OCI-LY3 (cell line): ENCODE results near the gene TIMM17A.

Source experiments
- H2AFZ ChIP-seq: fragments of 200-600, 300-600 bp; shearing (Covaris generic); 2 replicates; pipeline ENCODE4 v1.6.0; 2014; ENCODE audit warnings: antibody characterized with exemption, low read depth, low read length
- H3K27ac ChIP-seq: fragments of 200-600, 300-600 bp; sonication (generic); 2 replicates; pipeline ENCODE4 v1.5.1; 2014; ENCODE audit warnings: mild to moderate bottlenecking, low read length, moderate library complexity, mixed read lengths
- H3K27me3 ChIP-seq: fragments of 200-600, 300-600 bp; sonication (generic); 2 replicates; pipeline ENCODE4 v1.6.1; 2014; ENCODE audit warnings: low read depth, low read length, mixed read lengths
- H3K36me3 ChIP-seq: fragments of 200-600, 300-600 bp; sonication (generic); replicated peaks from 2 replicates; pipeline ENCODE3; 2014; ENCODE audit warnings: low read depth, low read length, mixed read lengths
- H3K4me1 ChIP-seq: fragments of 300-600, 200-600 bp; sonication (generic); 2 replicates; pipeline ENCODE4 v1.6.1; 2014; ENCODE audit warnings: low read length, mixed read lengths
- H3K4me2 ChIP-seq: fragments of 200-600, 300-600 bp; sonication (generic); 2 replicates; pipeline ENCODE4 v1.6.1; 2014; ENCODE audit warnings: low read length, mixed read lengths
- H3K4me3 ChIP-seq: fragments of 300-600, 200-600 bp; sonication (generic); 2 replicates; pipeline ENCODE4 v1.5.1; 2014; ENCODE audit warnings: antibody characterized with exemption, mild to moderate bottlenecking, low read length, moderate library complexity
- H3K79me2 ChIP-seq: fragments of 300-600, 200-600 bp; shearing (Covaris generic); 2 replicates; pipeline ENCODE4 v1.6.1; 2014; ENCODE audit warnings: mild to moderate bottlenecking, low read length, mixed read lengths
- H3K9ac ChIP-seq: fragments of 300-600, 200-600 bp; shearing (Covaris generic); 2 replicates; pipeline ENCODE4 v1.6.0; 2014; ENCODE audit warnings: mild to moderate bottlenecking, low read length, moderate library complexity
- H3K9me3 ChIP-seq: fragments of 200-600, 300-600 bp; shearing (Covaris generic); 2 replicates; pipeline ENCODE4 v1.6.1; 2014; ENCODE audit warnings: low read length, mixed read lengths; ENCODE audit not compliant: insufficient read depth
- H4K20me1 ChIP-seq: fragments of 200-600, 300-600 bp; sonication (generic); 2 replicates; pipeline ENCODE4 v1.6.1; 2016; ENCODE audit warnings: low read length, mixed read lengths; ENCODE audit not compliant: insufficient read depth
- CTCF ChIP-seq: fragments of 200-600, 300-600 bp; sonication (generic); IDR thresholded peaks from 2 replicates; pipeline ENCODE4 v1.5.1; 2014; ENCODE audit warnings: antibody characterized with exemption, low read length, low read depth
- EZH2phosphoT487 ChIP-seq: fragments of 200-600 bp; shearing (Covaris generic); IDR thresholded peaks from 2 replicates; pipeline ENCODE4 v1.6.1; 2018; ENCODE audit warnings: antibody characterized with exemption, mixed run types, low read depth

Gene TIMM17A

GRCh38 chr1:201988601-201989000, 33.3 kb downstream of the TIMM17A start:
- no peaks in the 10 kb centered on the region for H3K27me3 ChIP-seq
- peaks cover 38% of the 10 kb centered on the region for H3K36me3 ChIP-seq
- H3K27ac ChIP-seq = no peak overlapping the region
- peaks cover 2% of the 10 kb centered on the region for H3K4me1 ChIP-seq
- TF ChIP-seq CTCF = no peak
- no peak for TF ChIP-seq EZH2phosphoT487
- peaks cover 21% of the 10 kb centered on the region for H3K79me2 ChIP-seq
- no peak overlapping the region for H3K9ac ChIP-seq
- H3K4me2 ChIP-seq = no peak overlapping the region
- no peaks in the 10 kb centered on the region for H3K9me3 ChIP-seq
- no peak overlapping the region for H2AFZ ChIP-seq
- no peak overlapping the region for H3K4me3 ChIP-seq
- H4K20me1 ChIP-seq = no peaks in the 10 kb centered on the region

- Histone ChIP-seq H3K27me3 (no peaks in the 10 kb centered on the region), H3K36me3 (peaks cover 45% of the 10 kb centered on the region), H3K9ac (no peak overlapping the region), H2AFZ (no peak overlapping the region), H3K4me2 (no peak overlapping the region), H4K20me1 (no peaks in the 10 kb centered on the region), H3K27ac (no peak overlapping the region), H3K4me1 (no peaks in the 10 kb centered on the region), H3K9me3 (no peaks in the 10 kb centered on the region), H3K79me2 (peaks cover 12% of the 10 kb centered on the region), H3K4me3 (no peak overlapping the region)
- TF ChIP-seq CTCF = no peak
- TF ChIP-seq EZH2phosphoT487 = no peak
Observed at GRCh38 chr1:201989354-201990128, 34.2 kb downstream of the TIMM17A start.

- H3K27ac ChIP-seq = no peak overlapping the region
- no peaks in the 10 kb centered on the region for H4K20me1 ChIP-seq
- H3K4me3 ChIP-seq = no peak overlapping the region
- H3K9me3 ChIP-seq = no peaks in the 10 kb centered on the region
- peaks cover 45% of the 10 kb centered on the region for H3K36me3 ChIP-seq
- H3K4me1 ChIP-seq = no peaks in the 10 kb centered on the region
- no peak overlapping the region for H2AFZ ChIP-seq
- no peak overlapping the region for H3K9ac ChIP-seq
- H3K27me3 ChIP-seq = no peaks in the 10 kb centered on the region
- peaks cover 8% of the 10 kb centered on the region for H3K79me2 ChIP-seq
- TF ChIP-seq EZH2phosphoT487 (no peak), CTCF (no peak)
- no peak overlapping the region for H3K4me2 ChIP-seq
Observed at GRCh38 chr1:201990427-201990826, 35.1 kb downstream of the TIMM17A start.

GRCh38 chr1:201999625-202000238, 44.4 kb downstream of the TIMM17A start:
- Histone ChIP-seq H3K27ac (no peak overlapping the region), H4K20me1 (no peaks in the 10 kb centered on the region), H3K27me3 (no peaks in the 10 kb centered on the region), H3K79me2 (no peaks in the 10 kb centered on the region), H3K4me3 (no peak overlapping the region), H3K36me3 (peaks cover 48% of the 10 kb centered on the region), H3K9me3 (no peaks in the 10 kb centered on the region), H3K9ac (no peak overlapping the region), H2AFZ (no peak overlapping the region), H3K4me1 (no peaks in the 10 kb centered on the region), H3K4me2 (no peak overlapping the region)
- TF ChIP-seq CTCF (peak; percentile 87), EZH2phosphoT487 (no peak)
